B cell (primary cell): ENCODE measurements around the gene CDH7. TPM values are rescaled to one million over a fixed set of nuclear protein-coding genes. Genes with fewer than 3 reads are reported as not detected.

Experiments used
- ATAC-seq: fragments of 200-7000 bp; cut with Tn5 transposase; one replicate; pipeline ENCODE4 v1.10.0; 2021; ENCODE audit warnings: low read depth, mild to moderate bottlenecking, moderate number of reproducible peaks, moderate library complexity
- CTCF ChIA-PET: fragments of 350-600 bp; sonication (Branson Sonifier 250); formaldehyde crosslinking; loops from one replicate; lab custom pipeline; 2021; ENCODE audit warnings: antibody characterized with exemption, inconsistent platforms; lab: Charles Lee
- POLR2A ChIA-PET: fragments of 350-600 bp; sonication (Branson Sonifier 250); formaldehyde crosslinking; loops from one replicate; lab custom pipeline; 2021; ENCODE audit warnings: antibody characterized with exemption; lab: Charles Lee
- DNase-seq: peaks from one replicate; pipeline ENCODE4 v3.0.0; 2013
- H2AFZ ChIP-seq: 2 replicates; pipeline ENCODE4 v1.6.1; 2012; ENCODE audit warnings: mild to moderate bottlenecking, low read depth, low read length; ENCODE audit not compliant: insufficient read depth, poor library complexity, severe bottlenecking
- H3K27ac ChIP-seq, 2 donors: 1 replicate in 1 of 2; 2 replicates in 1 of 2; pipeline ENCODE4 v1.5.1; 2012 to 2013; ENCODE audit warnings: low read length in 2 of 2, mild to moderate bottlenecking in 2 of 2, moderate library complexity in 1 of 2
- H3K27me3 ChIP-seq, 4 experiments: fragments of 200-600 bp in 1 of 4; sonication (generic) in 1 of 4; replicated peaks in 1 of 4; 1 replicate in 2 of 4; 2 replicates in 2 of 4; pipeline versions ENCODE4 v1.6.1 to v1.7.0; 2013 to 2016; ENCODE audit warnings: low read length in 3 of 4, mild to moderate bottlenecking in 2 of 4, mixed read lengths in 1 of 4, moderate library complexity in 1 of 4; ENCODE audit not compliant: insufficient read depth in 4 of 4, control insufficient read depth in 3 of 4; ENCODE audit errors: control extremely low read depth in 1 of 4
- H3K36me3 ChIP-seq, 2 experiments: replicated peaks in 1 of 2; 1 replicate in 1 of 2; 2 replicates in 1 of 2; pipeline versions ENCODE4 v1.6.1 to v1.7.1; 2013; ENCODE audit warnings: low read length in 1 of 2; ENCODE audit not compliant: insufficient read depth in 2 of 2, control insufficient read depth in 1 of 2; ENCODE audit errors: control extremely low read depth in 1 of 2, extremely low read depth in 1 of 2
- H3K4me1 ChIP-seq, 2 donors: fragments of 200-600 bp in 1 of 2; sonication (generic) in 1 of 2; 1 replicate in 1 of 2; 2 replicates in 1 of 2; pipeline versions ENCODE4 v1.5.1 to v1.6.1; 2013 to 2017; ENCODE audit warnings: low read length in 2 of 2; ENCODE audit not compliant: control insufficient read depth in 2 of 2, insufficient read depth in 2 of 2
- H3K4me2 ChIP-seq: replicated peaks from 2 replicates; pipeline ENCODE3; 2012; ENCODE audit warnings: mild to moderate bottlenecking, low read depth, low read length; ENCODE audit not compliant: poor library complexity, severe bottlenecking
- H3K4me3 ChIP-seq, 5 experiments: fragments of 200-600 bp in 1 of 5; sonication (generic) in 1 of 5; 1 replicate in 3 of 5; 2 replicates in 2 of 5; pipeline versions ENCODE4 v1.5.1 to v1.7.0; 2011 to 2016; ENCODE audit warnings: low read length in 4 of 5, mild to moderate bottlenecking in 4 of 5, low read depth in 2 of 5, control low read depth in 1 of 5, moderate library complexity in 1 of 5; ENCODE audit not compliant: insufficient read depth in 1 of 5; ENCODE audit errors: control extremely low read depth in 1 of 5, extremely low read depth in 1 of 5
- H3K79me2 ChIP-seq: fragments of 200-600 bp; sonication (generic); one replicate; pipeline ENCODE4 v1.6.0; 2016; ENCODE audit warnings: low read length; ENCODE audit not compliant: control insufficient read depth, insufficient read depth
- H3K9ac ChIP-seq: fragments of 200-600 bp; sonication (generic); 2 replicates; pipeline ENCODE4 v1.6.1; 2017; ENCODE audit warnings: mild to moderate bottlenecking, low read length, moderate library complexity
- H3K9me3 ChIP-seq, 3 donors: one replicate each; pipeline versions ENCODE4 v1.6.1 to v1.7.1; 2013; ENCODE audit warnings: low read length in 2 of 3; ENCODE audit not compliant: control insufficient read depth in 2 of 3, insufficient read depth in 1 of 3; ENCODE audit errors: control extremely low read depth in 1 of 3
- H4K20me1 ChIP-seq: 2 replicates; pipeline ENCODE4 v1.6.0; 2012; ENCODE audit warnings: mild to moderate bottlenecking, low read length; ENCODE audit not compliant: insufficient read depth, control insufficient read depth, poor library complexity, severe bottlenecking
- H3K27ac Mint-ChIP-seq: one replicate; pipeline ENCODE4 v1.8.0; 2021; ENCODE audit warnings: mixed read lengths
- H3K27me3 Mint-ChIP-seq: one replicate; pipeline ENCODE4 v1.8.0; 2021; ENCODE audit warnings: mixed read lengths
- H3K4me1 Mint-ChIP-seq: one replicate; pipeline ENCODE4 v1.8.0; 2021; ENCODE audit warnings: mixed read lengths
- H3K4me3 Mint-ChIP-seq: one replicate; pipeline ENCODE4 v1.8.0; 2021; ENCODE audit warnings: mixed read lengths
- H3K9me3 Mint-ChIP-seq: one replicate; pipeline ENCODE4 v1.8.0; 2022; ENCODE audit warnings: mixed read lengths; ENCODE audit not compliant: insufficient read depth
- EZH2 ChIP-seq: IDR thresholded peaks from 2 replicates; pipeline ENCODE4 v1.6.1; 2012; ENCODE audit warnings: borderline replicate concordance, low read depth, mild to moderate bottlenecking, moderate library complexity, low read length; ENCODE audit not compliant: insufficient read depth, poor library complexity, severe bottlenecking
- WGBS: methylation state at CpG from one replicate; pipeline ENCODE4 v1.1.5; 2013; ENCODE audit warnings: missing lambda C conversion rate; ENCODE audit not compliant: insufficient coverage; 5-methylcytosine and 5-hydroxymethylcytosine counted together
- intact Hi-C: fragments of 100-400 bp; cut with micrococcal nuclease; formaldehyde crosslinking; loops from one replicate; pipeline ENCODE4 v1.10.0; 2022
- polyA plus RNA-seq: library from polyadenylated mRNA; depleted of rRNA; stranded (reverse); fragments of >200 nt; gene quantifications from 2 replicates; pipeline ENCODE4 v1.2.3, GENCODE V29; 2012
- total RNA-seq, 2 donors: library from RNA; stranded (reverse); fragments of 120-200 nt in 1 of 2; gene quantifications; 1 replicate in 1 of 2; 2 replicates in 1 of 2; pipeline versions ENCODE4 v1.2.3 to v1.2.4, GENCODE V29; 2013 to 2022
- TF ChIP-seq, protein P1 (sequence below): fragments of 200-600 bp; IDR thresholded peaks from one replicate; pipeline ENCODE4 v1.8.0; 2022; ENCODE audit warnings: antibody characterized with exemption, mild to moderate bottlenecking

Gene CDH7
- total and polyA plus RNA-seq, 2 donors (not counting 1 experiment from before 2014, with no cell fraction given): not detected

GRCh38 chr18:65768120-65768778 lies 17.4 kb downstream of the CDH7 start:
- Histone ChIP-seq H2AFZ (no peak overlapping the region), H3K36me3 (no peaks in the 10 kb centered on the region), H3K27ac (no peak overlapping the region), H4K20me1 (no peaks in the 10 kb centered on the region), H3K4me1 (no peaks in the 10 kb centered on the region), H3K79me2 (no peaks in the 10 kb centered on the region), H3K27me3 (no peaks in the 10 kb centered on the region), H3K9ac (no peak overlapping the region), H3K9me3 (no peaks in the 10 kb centered on the region), H3K4me3 (no peak overlapping the region), H3K4me2 (no peak overlapping the region)
- no peak for TF ChIP-seq EZH2
- TF ChIP-seq, protein P1, sequence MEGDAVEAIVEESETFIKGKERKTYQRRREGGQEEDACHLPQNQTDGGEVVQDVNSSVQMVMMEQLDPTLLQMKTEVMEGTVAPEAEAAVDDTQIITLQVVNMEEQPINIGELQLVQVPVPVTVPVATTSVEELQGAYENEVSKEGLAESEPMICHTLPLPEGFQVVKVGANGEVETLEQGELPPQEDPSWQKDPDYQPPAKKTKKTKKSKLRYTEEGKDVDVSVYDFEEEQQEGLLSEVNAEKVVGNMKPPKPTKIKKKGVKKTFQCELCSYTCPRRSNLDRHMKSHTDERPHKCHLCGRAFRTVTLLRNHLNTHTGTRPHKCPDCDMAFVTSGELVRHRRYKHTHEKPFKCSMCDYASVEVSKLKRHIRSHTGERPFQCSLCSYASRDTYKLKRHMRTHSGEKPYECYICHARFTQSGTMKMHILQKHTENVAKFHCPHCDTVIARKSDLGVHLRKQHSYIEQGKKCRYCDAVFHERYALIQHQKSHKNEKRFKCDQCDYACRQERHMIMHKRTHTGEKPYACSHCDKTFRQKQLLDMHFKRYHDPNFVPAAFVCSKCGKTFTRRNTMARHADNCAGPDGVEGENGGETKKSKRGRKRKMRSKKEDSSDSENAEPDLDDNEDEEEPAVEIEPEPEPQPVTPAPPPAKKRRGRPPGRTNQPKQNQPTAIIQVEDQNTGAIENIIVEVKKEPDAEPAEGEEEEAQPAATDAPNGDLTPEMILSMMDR: no peak
- Mint-ChIP-seq H3K27me3 (no peaks in the 10 kb centered on the region), H3K4me1 (no peaks in the 10 kb centered on the region), H3K9me3 (no peaks in the 10 kb centered on the region), H3K4me3 (no peak overlapping the region), H3K27ac (no peak overlapping the region)
- WGBS: 96% methylated on average over 9 of the region's 15 CpGs
- POLR2A ChIA-PET: no interaction called here
- no peak for DNase-seq
- no peak for ATAC-seq
- intact Hi-C loops: no loop called here
- CTCF ChIA-PET: no interaction called here

DNA sequence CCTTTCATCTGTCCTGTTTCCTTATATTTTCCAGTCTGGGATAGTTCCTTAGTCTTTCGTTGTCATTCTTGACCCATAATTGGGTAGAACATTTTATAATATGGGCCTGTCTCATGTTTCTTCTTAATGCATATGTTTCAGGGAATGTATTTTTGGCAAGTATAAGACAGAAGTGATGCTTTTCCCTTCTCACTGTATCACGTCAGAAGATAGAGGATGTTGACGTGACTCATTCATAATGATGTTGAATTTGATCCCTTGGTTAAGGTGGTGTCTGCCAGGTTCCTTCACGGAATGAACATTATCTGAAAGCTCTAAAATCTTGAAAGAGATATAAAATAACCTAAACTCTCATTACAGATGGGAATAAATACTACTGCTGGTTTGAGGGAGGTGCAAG lies 18.8 kb downstream of the CDH7 start:
- no CpG with 5 or more reads among the region's 4 CpGs for WGBS
- Mint-ChIP-seq H3K9me3 (no peaks in the 10 kb centered on the region), H3K4me1 (no peaks in the 10 kb centered on the region), H3K27ac (no peak overlapping the region), H3K27me3 (no peaks in the 10 kb centered on the region), H3K4me3 (no peak overlapping the region)
- TF ChIP-seq EZH2: no peak
- TF ChIP-seq, protein P1: no peak
- no peak overlapping the region for H2AFZ ChIP-seq
- H3K9me3 ChIP-seq: no peaks in the 10 kb centered on the region
- no peak overlapping the region for H3K4me3 ChIP-seq
- H3K4me1 ChIP-seq: no peaks in the 10 kb centered on the region
- H3K4me2 ChIP-seq: no peak overlapping the region
- no peak overlapping the region for H3K27ac ChIP-seq
- intact Hi-C loops: no loop called here
- no peak overlapping the region for H3K9ac ChIP-seq
- no peaks in the 10 kb centered on the region for H3K79me2 ChIP-seq
- no peaks in the 10 kb centered on the region for H3K36me3 ChIP-seq
- ChIA-PET POLR2A (no interaction called here), CTCF (no interaction called here)
- no peak for DNase-seq
- no peaks in the 10 kb centered on the region for H4K20me1 ChIP-seq
- H3K27me3 ChIP-seq: no peaks in the 10 kb centered on the region
- ATAC-seq: no peak
